Erythroblast (primary cell): ENCODE results near the gene METTL26.

Source experiments
- GATA1 ChIP-seq: IDR thresholded peaks from 2 replicates; pipeline ENCODE4 v1.6.1; 2011; ENCODE audit warnings: low read depth, mild to moderate bottlenecking, control low read depth, low read length, moderate library complexity
- POLR2A ChIP-seq: IDR thresholded peaks from 2 replicates; pipeline ENCODE4 v1.6.1; 2011; ENCODE audit warnings: mild to moderate bottlenecking, low read length

DNA sequence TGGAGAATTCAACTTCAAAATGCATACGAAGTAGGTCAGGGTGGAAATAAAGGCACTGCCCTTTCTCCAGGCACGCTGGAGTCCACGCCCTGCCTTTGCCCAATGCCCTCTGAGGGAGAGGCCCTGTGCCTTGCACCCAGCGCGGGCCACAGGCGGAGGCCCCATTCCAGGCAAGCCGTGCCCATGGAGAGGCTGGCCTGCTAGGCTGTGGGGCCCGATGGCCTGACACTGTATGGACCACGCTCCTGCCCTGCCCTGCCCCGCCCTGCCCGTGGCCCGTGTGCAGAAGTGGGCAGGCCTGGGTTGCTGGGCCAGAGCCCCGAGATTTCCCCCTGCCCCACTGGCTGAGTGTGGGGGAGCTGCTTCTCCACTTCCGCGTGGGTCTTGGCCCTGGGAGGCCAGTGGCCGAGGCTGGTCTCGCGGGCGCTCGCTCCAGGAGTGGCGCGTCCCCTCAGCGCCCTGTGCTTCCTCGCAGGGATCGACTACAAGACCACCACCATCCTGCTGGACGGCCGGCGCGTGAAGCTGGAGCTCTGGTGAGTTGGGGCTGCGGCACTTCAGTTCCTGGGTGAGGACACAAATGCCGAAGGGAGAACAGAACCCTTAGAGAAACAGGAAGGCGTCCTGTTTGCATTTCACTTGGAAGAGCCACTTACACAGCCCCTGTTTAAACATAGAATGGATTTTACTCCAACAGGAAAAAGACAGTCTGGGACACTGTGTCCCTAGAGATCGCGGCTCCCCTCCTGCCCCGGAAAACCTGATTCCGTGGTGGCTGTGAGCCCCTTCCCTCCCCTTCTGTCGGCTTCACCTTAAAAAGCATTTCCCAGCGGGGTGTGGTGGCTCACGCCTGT is 19.1 kb downstream of the METTL26 start:
- TF ChIP-seq GATA1 (no peak), POLR2A (no peak)
